ENCODE results near the gene EIF2S1.

DNA sequence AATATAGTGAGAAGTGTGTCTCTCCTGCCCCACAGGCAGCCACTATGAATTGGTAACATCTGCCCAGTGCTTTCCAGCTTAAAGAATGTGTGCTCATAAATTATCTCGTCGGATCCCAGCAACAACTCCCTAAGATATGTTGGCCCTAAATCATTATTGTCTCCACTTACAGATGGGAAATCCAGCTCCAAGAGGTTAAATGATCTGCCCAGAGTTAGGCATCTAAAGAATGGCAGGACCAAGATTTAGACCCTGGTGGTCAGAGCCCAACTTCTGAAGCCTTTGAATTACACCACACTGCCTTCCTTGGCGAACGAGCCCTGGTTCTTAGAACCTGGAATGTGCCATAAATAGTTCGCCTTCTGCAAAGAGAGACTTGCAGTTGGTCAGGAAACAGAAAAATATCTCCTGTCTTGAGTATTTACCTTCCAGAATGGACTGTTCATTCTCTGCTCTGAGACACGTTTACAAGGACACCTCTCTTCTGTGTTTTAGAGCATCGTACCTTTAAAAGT is 72.0 kb downstream of the EIF2S1 start:
- TF ChIP-seq, protein P1, sequence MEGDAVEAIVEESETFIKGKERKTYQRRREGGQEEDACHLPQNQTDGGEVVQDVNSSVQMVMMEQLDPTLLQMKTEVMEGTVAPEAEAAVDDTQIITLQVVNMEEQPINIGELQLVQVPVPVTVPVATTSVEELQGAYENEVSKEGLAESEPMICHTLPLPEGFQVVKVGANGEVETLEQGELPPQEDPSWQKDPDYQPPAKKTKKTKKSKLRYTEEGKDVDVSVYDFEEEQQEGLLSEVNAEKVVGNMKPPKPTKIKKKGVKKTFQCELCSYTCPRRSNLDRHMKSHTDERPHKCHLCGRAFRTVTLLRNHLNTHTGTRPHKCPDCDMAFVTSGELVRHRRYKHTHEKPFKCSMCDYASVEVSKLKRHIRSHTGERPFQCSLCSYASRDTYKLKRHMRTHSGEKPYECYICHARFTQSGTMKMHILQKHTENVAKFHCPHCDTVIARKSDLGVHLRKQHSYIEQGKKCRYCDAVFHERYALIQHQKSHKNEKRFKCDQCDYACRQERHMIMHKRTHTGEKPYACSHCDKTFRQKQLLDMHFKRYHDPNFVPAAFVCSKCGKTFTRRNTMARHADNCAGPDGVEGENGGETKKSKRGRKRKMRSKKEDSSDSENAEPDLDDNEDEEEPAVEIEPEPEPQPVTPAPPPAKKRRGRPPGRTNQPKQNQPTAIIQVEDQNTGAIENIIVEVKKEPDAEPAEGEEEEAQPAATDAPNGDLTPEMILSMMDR (IDR thresholded peaks at IDR 0.05; ENCODE audit: low read depth, low read length) = no peak
- TF ChIP-seq POLR2A (IDR thresholded peaks at IDR 0.05; ENCODE audit: extremely low read depth, insufficient read length) = no peak

Measured in NB4 (cell line).